Measurements from ENCODE around the gene SELENOO.

DNA sequence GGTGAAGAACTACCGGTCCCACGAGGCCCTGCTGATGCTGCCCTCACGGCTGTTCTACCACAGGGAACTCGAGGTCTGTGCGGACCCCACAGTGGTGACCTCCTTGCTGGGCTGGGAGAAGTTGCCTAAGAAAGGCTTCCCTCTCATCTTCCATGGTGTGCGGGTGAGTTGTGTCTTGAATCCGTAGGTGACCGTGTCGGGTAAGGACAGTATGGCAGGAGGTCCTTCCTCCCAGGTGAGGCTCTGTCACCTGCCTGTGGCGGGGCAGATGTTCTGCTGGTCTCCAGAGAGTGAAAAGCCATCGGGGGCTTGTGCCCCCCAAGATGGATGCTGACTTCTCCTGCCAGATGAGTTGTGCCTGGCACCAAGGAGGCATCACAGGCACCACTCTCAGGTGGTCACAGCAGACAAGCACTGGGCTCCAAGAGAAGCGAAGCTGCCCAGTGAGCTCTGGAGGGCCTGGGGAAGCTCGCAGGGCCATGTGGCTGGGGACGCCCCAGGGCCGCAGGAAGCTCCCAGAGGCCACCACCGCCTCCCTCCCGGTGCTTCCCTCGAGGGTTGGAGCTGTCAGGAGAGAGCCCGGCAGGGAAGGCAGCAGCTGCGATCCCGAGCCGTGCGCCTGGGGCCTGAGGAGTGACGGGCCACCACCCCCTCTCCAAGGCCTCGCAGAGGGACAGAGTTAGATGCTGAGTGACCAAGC is 47.6 kb upstream of the SELENOO start:
- TF ChIP-seq, protein P1, sequence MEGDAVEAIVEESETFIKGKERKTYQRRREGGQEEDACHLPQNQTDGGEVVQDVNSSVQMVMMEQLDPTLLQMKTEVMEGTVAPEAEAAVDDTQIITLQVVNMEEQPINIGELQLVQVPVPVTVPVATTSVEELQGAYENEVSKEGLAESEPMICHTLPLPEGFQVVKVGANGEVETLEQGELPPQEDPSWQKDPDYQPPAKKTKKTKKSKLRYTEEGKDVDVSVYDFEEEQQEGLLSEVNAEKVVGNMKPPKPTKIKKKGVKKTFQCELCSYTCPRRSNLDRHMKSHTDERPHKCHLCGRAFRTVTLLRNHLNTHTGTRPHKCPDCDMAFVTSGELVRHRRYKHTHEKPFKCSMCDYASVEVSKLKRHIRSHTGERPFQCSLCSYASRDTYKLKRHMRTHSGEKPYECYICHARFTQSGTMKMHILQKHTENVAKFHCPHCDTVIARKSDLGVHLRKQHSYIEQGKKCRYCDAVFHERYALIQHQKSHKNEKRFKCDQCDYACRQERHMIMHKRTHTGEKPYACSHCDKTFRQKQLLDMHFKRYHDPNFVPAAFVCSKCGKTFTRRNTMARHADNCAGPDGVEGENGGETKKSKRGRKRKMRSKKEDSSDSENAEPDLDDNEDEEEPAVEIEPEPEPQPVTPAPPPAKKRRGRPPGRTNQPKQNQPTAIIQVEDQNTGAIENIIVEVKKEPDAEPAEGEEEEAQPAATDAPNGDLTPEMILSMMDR (conservative IDR thresholded peaks at IDR 0.05; ENCODE audit: low read depth, low read length): no peak
- TF ChIP-seq EZH2phosphoT487 (IDR thresholded peaks at IDR 0.05; ENCODE audit: borderline replicate concordance, low read length): no peak

All from PC-3 (cell line).